ENCODE data around the gene EIF5.

Gene EIF5

DNA sequence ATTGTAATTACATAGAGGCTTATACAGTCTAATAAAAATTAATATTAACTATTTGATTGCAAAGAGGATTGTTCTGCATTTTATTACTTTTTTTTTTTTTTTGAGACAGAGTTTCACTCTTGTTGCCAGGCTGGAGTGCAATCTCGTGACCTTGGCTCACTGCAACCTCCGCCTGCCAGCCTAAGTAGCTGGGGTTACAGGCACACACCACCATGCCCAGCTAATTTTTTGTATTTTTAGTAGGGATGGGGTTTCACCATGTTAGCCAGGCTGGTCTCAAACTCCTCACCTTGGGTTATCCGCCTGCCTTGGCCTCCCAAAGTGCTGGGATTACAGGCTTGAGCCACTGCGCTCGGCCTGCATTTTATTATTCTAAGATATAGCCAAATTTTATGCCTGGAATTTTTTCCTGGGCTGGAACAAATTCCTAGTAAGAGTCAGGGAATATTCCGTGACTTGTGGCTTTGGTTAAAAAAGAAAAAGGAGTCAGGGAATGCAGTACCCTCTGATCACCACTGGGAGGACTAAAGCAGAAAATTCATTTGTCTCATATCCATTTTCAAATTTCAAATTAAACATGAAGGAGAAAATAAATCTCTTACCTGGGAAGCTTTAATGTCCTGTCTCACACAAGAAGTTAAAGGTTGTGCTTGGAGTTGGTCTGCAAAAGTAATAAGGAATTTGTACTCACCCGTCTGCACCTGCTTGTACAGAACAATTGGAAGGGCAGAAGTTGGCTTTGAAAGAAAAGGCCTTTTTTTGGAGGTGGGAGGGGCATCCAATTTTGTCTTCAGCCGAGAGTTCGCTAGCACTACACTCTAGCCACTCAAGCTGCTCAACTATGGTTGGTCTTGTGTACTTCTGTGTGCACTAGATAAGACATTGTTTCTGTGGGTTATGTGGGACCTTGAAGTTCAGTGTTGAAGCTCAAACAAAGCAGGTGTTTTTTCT, 59.9 kb downstream of the EIF5 start:
- peaks cover 48% of the 10 kb centered on the region for H3K4me1 ChIP-seq (ENCODE audit: control insufficient read depth, low read length)
- no peaks in the 10 kb centered on the region for H3K27me3 ChIP-seq (ENCODE audit: control insufficient read depth, low read length)
- H4K20me1 ChIP-seq (ENCODE audit: control insufficient read depth, insufficient read depth, low read depth, low read length), result peaks cover 31% of the 10 kb centered on the region
- peak overlapping the region; percentile 40 for H3K4me2 ChIP-seq (ENCODE audit: low read length)
- no peaks in the 10 kb centered on the region for H3K9me3 ChIP-seq (ENCODE audit: control insufficient read depth, insufficient read depth, low read length)
- no peak overlapping the region for H3K4me3 ChIP-seq (ENCODE audit: low read length)
- H3K27ac ChIP-seq (ENCODE audit: low read depth, low read length), result no peak overlapping the region
- TF ChIP-seq EZH2phosphoT487 (IDR thresholded peaks at IDR 0.05; ENCODE audit: borderline replicate concordance, low read length) (no peak), CTCF (IDR thresholded peaks at IDR 0.05; ENCODE audit: low read depth, low read length, poor library complexity, severe bottlenecking) (peak; percentile 90)
- H3K9me2 ChIP-seq (replicated peaks; ENCODE audit: control insufficient read depth, low read length), result no peaks in the 10 kb centered on the region
- H3F3A ChIP-seq (ENCODE audit: control insufficient read depth, insufficient read depth), result peaks cover 13% of the 10 kb centered on the region
- H3K36me3 ChIP-seq (ENCODE audit: control insufficient read depth, low read length), result no peaks in the 10 kb centered on the region; the same call in 1 of the 2 replicates
- H3K79me2 ChIP-seq (ENCODE audit: control insufficient read depth, low read length), result peaks cover 99% of the 10 kb centered on the region
